ENCODE data around the gene MRPL43.

DNA sequence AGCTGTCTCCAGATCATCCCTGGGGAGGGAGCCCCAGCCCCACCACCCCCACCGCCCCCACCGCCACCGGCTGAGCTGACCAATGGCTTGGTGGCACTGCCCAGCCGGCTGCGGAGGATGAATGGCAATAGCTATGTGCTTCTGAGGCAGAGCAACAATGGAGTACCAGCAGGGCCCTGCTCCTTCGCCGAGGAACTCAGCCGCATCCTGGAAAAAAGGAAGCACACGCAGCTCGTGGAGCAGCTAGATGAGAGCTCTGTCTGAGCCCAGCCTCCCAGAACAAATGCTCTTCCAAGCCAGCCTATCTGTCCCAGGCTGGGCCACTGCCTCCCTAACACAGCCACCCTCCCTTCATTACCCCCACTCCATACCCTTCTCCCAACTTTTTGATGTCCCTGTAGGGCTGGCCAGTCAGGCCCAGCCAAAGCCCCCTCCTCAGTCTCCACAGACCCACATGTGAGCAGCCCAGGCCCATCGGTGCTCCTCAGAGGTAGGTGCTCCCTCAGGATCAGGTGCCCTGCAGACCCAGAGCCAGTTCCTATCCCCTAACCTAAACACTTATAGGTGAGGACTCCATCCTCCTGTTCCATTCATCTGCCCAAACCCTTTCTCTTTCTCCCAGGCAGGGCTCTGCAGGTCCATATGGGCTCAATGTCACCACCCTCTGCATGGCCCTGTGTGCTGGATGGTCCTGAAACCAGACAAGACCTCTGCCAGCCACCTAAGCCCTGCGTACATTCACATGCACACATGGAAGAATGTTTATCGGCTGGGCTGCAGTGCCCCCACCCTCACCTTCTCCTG lies 3.2 kb downstream of the MRPL43 start:
- TF ChIP-seq POLR2A (IDR thresholded peaks at IDR 0.05; ENCODE audit: low read length) (no peak), GATA1 (IDR thresholded peaks at IDR 0.05; ENCODE audit: low read depth, low read length) (no peak)
